Hematopoietic multipotent progenitor cell treated with erythropoietin and hydrocortisone succinate and interleukin-3 and kit ligand, for 6 days (in vitro differentiated cells): ENCODE measurements around the gene OR52M1.
"Not testable (repeated sequence)": the region's sequence is repeated elsewhere in the genome, so short reads cannot be mapped to it uniquely, and the experiment has no call there.

Experiments used
- DNase-seq: peaks from one replicate; pipeline ENCODE4 v3.0.0-alpha.2; 2015

OR52M1 gene

DNA sequence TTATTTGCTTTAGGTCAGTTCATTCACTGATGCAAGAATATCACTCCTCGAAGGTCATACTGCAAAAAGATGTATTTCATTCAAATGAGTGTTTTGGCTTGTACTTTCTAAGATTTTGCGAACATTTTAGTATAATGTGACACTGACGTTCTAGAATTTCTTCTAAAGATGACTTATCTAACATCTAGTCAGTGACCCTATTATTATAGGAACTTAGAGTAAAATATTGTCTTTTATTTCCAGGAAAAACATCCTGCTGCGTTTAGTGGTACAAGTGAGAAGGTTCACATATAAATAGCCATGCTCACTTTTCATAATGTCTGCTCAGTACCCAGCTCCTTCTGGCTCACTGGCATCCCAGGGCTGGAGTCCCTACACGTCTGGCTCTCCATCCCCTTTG is at the start of gene OR52M1:
Gene OR52M1, plus strand, starts transcription at position 301 of the 400 bp plus-strand sequence. Its CDS starts 0 bp downstream, at position 301.
- DNase-seq = no peak

GRCh38 chr11:4495487-4495886 is 49.5 kb upstream of the OR52M1 start:
- DNase-seq = no peak

GRCh38 chr11:4495986-4496385 is 49.0 kb upstream of the OR52M1 start:
- no peak for DNase-seq

GRCh38 chr11:4496557-4497248 is 48.3 kb upstream of the OR52M1 start:
- no peak for DNase-seq

- DNase-seq = peak; percentile 5
Measured at GRCh38 chr11:4508886-4509285, 36.1 kb upstream of the OR52M1 start.

GRCh38 chr11:4511282-4512245 is 33.4 kb upstream of the OR52M1 start:
- no peak for DNase-seq

DNA sequence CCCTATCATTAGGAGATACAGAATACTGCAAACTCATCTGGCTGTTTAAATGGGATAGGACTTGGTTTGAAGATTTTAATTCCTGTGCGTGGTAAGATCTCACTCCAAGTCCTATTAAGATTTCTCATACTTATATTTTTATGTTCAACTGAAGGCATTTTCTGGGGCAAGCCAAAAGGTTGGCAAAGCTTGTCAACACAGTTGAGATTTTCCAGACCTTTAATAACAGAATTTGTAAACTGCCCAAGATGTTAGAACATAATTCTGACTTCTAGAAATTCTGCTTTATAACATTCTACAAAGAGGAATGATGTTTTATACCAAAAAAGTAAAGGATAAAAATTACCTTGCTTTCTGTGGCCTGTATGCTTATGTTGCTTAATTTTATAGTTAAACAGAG is 30.8 kb upstream of the OR52M1 start:
- no peak for DNase-seq

GRCh38 chr11:4522339-4522738 is 22.7 kb upstream of the OR52M1 start:
- DNase-seq = no peak

- DNase-seq = no peak
Measured at GRCh38 chr11:4522752-4523151, 22.2 kb upstream of the OR52M1 start.

- DNase-seq = no peak
Measured at GRCh38 chr11:4523666-4524065, 21.3 kb upstream of the OR52M1 start.

DNA sequence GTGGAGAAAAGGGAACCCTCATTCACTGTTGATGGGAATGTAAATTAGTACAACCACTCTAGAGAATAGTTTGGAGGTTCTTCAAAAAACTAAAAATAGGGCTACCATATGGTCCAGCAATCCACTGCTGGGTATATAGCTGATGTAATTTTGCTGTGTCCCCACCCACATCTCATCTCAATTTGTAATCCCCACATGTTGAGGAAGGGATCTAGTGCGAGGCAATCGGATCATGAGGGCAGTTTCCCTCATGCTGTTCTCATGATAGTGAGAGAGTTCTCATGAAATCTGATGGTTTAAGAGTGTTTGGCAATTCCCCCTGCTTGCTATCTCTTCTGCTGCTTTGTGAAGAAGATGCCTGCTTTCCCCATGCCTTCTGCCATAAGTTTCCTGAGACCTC is 17.1 kb upstream of the OR52M1 start:
- DNase-seq = no peak

GRCh38 chr11:4531686-4532085 is 13.3 kb upstream of the OR52M1 start:
- not testable (repeated sequence) for DNase-seq

DNA sequence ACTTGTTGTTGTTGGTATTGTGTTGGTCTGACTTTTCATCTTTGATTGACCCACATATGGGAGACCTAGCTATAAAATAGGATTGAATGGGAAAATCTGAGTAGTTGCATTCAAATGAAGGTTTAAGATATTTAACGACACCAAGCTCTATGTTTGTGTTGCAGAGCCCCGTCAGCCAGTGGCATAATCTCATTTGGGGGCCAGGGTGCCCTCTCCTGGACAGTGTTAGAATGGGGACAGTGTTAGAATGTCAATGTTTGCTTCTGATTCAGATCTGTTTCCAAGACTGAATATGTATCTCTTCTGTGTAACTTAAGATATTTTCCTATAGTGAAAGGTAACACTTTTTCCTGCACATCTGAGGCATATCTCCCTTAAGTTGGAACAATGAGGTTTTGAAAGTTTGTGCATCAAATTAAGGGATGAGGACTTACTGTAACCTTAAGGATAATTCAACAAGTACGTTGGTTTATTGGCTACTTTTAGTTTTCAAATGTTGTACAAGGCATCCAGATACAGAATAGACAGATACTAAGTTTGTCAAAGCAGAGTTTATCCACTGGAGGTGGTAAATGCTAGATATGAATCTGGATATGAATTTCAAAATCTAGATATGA is 5.3 kb upstream of the OR52M1 start:
- DNase-seq = peak; percentile 72

DNA sequence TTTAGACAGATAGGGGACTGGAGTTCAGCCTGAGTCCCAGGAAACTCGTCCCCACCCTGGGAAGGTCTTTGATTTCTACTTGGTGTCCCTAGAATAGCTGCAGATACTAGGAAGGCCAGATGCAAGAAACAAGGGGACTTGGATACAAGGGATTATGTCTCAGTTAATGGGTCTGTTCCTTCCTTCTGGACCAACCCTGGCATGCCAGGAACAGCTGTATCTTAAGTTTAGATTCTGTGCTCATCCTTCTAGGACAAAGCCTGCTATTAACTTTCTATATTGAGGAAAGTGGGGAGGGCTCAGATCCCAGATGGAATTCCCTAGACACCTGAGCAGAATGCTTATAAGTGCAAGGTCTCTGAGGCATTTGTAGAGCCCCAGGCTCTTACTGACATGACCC is 3.9 kb upstream of the OR52M1 start:
- DNase-seq = no peak

DNA sequence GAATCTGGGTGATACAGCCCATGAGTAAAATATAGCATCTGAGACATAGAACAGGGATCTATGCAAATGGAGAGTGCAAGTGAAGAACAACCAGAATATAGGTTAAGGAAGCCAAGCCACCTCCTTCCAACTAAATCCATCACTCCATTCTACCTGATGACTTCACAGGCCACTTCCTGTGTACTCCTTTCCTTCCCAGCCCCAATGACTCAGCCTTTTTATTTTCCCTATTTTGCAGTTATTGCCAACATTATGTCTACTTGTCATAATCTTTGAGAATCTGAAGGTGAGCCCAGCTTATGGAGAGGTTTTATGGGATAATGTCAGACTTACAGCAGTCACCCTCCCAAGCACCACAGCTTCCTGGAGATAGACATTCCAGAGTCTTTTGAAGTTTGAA is 1.4 kb upstream of the OR52M1 start:
- no peak for DNase-seq

GRCh38 chr11:4546878-4547277 is 1.9 kb downstream of the OR52M1 start:
- no peak for DNase-seq

DNA sequence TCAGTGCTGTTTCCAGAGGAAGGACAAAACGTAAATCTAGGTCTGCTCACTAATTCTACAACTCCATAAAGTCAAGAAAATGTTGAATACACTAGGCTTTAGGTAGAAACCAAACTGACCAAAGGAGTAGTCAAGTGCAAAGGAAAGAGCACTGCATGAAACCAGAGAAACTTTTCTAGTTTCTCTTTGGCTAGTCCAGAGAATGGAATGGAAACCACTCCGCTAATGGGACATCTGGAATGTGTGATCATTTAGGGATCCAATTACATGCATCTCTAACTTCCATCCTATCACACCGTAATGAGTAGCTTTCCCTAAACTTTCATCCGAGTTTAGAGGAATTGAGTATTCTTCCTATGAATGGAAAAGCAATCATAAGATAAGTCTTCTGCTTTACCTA is 2.4 kb downstream of the OR52M1 start:
- DNase-seq = no peak

DNA sequence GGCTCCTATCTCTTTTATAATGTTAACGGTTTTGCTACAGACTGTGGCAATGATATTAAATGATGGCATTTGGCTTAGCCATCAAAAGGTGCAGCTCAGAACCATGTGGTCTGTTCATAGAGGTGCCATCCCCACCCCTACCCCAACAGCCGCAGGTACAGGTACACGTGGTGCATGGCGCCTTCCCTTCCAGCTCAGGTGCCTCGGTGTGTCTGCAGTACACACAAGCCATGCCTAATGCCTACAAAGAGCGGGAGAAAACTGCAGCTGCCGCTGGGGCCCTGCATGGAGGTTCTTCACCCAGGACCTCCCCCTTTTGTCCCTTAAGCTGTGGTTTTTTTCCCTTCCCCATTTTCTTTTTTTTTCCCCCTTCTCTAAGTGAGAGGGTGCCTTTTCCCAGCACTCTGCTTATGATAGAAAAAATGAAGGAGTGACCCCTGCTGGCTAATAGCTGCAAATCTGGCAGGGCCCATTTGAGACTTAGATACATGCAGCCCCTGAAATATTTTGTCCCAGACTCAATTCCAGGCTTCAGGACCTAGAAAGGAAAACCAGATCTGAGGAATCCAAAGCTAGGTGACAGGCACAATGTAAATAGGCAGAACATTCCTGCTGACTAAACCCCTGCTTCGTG is 6.5 kb downstream of the OR52M1 start:
- peak; percentile 34 for DNase-seq

GRCh38 chr11:4559527-4560440 is 14.8 kb downstream of the OR52M1 start:
- no peak for DNase-seq

GRCh38 chr11:4560467-4560866 is 15.5 kb downstream of the OR52M1 start:
- no peak for DNase-seq

- DNase-seq = no peak
Measured at GRCh38 chr11:4565371-4565770, 20.4 kb downstream of the OR52M1 start.

DNA sequence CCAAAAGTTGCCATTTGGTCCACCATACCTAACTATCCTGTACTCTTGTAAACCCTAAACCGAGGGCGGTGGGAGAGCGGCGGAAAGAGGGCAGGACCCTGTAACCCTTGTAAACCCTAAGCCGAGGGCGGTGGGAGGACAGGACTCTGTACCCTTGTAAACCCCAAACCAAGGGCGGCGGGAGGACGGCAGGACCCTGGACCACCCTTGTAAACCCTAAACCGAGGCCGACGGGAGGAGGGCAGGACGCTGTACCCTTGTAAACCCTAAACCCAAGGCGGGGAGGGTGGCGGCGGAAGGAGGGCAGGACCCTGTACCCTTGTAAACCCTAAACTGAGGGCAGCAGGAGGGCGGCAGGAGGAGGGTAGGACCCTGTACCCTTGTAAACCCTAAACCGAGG is 24.1 kb downstream of the OR52M1 start:
- no peak for DNase-seq
